GM21381 (cell line): Measurements from ENCODE around the gene NCAN.
"Not testable (repeated sequence)": the region's sequence is repeated elsewhere in the genome, so short reads cannot be mapped to it uniquely, and the experiment has no call there.

Experiments used
- ATAC-seq: cut with Tn5 transposase; IDR thresholded peaks from one replicate; pipeline ENCODE4 v1.9.1; 2021; ENCODE audit warnings: mild to moderate bottlenecking, moderate library complexity; ENCODE audit not compliant: unreplicated experiment

Gene NCAN

DNA sequence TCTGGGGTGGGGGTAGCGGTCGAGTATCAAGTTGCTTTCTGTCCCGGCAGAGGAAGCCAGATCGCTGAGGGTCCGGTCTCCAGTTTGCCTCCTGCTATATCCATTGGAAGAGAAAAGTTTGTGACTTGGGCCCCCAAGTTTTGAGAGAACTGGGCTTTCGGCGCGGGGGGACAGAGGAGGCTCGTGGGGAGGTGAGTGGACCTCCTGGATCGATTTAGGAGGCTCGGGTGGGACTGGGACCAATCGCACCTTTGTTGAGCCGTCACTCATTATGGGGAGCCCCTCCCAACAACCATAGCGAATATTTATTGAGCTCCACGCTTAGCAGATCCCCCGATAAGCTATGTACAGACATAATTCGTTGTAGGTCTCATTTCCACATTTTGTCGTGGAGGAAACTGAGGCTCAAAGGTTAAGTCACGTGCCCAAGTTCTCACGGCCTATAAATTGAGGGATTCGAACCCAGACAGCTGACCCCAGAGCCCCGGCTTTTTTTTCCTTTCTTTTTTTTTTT lies 18.8 kb upstream of the NCAN start:
- ATAC-seq: no peak

DNA sequence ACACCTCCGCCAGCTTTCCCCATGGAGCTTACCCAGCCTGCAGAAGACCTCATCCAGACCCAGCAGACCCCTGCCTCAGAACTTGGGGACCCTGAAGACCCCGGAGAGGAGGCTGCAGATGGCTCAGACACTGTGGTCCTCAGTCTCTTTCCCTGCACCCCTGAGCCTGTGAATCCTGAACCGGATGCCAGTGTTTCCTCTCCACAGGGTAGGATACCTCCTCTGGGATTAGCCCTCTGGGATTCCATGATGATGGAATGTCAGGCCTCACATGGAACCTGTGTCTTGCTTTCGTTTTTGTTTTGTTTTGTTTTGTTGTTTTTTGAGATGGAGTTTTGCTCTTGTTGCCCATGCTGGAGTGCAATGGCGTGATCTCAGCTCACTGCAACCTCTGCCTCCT lies 17.8 kb upstream of the NCAN start:
- no peak for ATAC-seq

DNA sequence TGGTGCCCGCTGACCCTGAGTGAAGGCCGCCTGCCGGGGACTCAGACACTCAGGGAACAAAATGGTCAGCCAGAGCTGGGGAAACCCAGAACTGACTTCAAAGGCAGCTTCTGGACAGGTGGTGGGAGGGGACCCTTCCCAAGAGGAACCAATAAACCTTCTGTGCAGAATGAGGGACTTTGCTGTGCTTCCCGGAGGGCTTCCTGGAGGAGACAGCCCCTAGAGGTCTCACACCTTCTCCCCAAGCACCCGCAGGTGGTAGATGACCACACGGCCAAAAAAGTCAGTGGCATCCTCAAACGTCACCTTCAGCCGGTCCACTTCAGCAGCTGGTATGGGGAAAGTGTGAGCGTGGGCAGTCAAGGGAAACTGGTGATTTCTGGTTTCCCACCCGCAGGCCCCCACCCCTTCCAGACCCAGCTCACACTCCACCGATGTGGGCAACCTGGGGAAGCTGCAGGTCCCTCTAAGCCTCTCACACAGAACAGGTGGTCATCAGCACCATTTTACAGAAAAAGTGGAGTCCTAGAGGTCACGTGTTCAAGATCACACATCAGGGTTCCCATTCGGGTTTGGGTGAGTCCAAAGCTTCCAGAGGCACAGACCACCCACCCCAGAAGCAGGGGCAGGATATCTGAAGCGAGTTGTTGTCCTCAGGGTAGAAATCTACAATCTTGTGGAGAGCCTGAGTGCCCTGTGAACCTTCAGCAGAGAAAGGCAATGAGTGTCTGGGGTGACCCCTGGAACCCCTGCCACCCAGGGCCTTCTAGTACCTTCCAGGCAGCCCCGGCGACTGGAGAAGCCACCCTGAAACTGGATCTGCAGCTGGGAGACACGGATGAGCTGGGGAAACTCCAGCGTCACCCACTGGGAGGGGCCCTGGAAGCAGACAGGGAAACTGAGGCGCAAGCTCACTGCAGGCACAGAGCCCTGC lies 9.8 kb upstream of the NCAN start:
- ATAC-seq: no peak

DNA sequence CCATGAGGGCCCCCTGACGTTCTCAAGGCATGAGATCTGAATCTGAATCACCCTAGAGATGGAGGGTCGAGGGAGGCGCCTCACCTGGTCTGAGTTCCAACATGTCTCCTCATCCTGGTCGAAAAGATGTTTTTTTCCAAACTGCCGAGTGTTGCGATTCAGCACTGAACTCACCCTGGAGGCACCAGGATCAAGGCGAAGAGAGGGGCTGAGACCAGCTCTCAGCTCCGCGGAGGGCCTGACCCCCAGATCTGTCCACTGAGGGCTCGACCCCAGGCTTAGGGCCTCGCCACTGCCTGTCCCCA lies 9.1 kb upstream of the NCAN start:
- ATAC-seq: peak; percentile 20

DNA sequence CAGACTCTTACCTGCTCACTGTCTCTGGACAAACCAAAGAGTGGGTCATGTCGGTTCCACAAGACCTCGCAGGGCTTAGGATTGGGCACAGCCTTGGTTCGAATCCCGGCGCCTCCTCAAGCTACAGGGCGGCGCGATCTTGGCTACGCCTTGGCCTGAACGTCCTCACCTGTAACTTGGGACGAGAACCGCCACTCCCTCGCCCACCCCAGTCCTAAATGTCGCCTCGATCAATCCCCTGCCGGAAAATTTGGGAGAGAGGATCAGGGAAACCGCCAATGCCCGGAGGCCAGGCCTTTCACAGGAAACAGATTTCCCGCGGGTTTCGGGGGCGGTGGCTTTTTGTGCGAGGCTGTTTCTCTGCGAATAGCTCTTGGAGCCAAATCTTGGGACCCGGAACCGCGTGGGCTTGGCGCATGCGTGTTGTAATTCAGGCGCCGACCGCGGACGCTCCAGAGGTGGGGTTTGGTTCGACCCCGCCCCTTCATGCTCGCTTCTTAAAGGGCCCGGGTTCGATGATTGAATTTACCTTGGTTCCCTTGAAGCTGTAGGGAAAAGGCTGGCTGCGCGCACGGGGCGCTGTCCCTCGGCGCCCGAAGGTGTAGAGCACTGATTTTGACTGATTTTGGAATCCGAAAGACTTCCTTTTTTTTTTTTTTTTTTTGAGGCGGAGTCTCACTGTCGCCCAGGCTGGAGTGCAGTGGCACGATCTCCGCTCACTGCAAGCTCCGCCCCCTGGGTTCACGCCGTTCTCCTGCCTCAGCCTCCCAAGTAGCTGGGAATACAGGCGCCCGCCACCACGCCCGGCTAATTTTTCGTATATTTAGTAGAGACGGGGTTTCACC lies 8.5 kb upstream of the NCAN start, which contains the start of gene NR2C2AP:
TSS of gene NR2C2AP (minus strand) at position 403 of the 845 bp plus-strand sequence. CDS start at position 49, 354 bp downstream.
- peak; percentile 78 for ATAC-seq

DNA sequence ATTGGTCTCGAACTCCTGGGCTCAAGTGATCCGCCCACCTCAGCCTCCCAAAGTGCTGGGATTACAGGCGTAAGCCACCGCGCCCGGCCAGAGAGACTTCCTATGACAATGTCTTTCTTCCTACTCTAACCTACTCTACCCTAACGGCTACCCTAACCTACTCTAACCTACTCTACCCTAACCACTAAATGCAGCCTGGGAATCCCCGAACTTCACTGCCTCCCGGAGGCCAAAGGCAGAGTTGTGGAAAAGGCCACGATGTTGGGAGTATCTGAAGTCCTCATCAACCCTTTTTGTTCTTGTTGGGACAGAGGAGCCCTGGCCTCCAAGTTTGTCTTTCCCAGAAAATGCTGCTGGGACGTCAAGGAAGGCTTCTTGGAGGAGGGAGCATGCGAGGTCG lies 7.6 kb upstream of the NCAN start:
- ATAC-seq: no peak

DNA sequence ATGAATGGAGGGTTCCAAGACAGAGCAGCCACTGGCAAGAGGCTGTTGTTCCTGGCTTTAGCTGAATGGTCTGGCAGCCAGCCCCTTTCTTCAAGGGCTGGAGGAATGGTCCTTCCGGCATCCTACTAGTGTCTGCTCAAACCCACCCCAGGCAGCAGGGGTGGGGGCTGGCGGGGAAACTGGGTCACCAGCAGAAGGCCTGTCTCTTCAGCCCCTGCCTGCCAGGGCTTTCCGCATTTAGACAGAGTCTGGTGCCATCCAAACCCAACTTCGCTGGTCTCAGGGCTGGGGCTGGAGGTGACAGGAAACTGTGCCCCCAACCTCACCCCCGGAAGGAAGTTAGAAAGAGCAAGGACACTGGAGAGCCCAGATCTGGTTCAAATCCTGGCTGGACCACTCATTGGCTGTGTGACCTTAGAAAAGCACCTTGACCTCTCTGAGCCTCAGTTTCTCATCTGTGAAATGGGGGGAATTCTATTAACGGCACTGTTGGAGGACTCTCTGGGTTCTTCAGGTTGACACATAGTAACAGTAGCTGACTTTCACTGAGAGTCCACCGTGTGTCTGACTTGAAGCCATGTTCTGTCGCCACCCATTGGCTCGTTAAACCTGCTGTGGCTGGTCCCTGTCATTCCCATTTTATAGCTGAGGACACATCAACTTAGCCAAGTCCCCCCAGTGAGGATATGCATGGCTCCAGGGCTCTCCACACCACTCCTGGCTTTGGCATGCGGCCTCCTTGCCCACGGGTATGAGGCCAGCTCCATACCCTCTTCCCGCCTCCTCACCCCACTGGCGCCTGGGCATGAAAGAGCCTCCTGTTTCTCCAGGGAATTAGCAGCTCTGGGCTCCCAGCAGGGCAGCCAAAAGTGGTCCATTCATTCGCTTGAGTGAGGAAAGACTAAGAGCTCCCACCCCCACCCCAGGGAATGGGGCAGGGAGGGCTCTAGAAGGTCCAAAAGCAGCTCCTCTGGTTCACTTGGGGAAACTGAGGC lies 6.0 kb upstream of the NCAN start:
- no peak for ATAC-seq

DNA sequence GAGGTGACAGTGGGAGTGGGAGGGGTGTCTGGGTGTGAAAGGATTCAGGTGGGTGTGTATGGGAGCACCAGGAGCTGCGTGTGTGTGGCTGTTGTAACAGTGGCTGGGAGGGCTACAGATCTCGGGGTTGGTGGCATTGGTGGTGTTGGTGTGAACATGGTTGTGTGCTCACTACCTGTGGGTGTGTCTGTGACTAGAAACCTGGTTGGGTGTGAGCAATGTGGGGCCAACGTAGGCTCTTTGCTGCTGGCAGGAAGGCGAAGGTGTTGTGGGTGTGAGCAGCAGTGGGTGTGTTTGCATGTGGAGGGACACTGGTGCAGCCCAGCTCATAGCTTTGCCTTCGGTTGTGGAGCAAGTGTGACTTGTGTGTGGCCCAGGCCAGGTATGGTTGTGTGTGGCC lies 4.8 kb upstream of the NCAN start:
- ATAC-seq: no peak

DNA sequence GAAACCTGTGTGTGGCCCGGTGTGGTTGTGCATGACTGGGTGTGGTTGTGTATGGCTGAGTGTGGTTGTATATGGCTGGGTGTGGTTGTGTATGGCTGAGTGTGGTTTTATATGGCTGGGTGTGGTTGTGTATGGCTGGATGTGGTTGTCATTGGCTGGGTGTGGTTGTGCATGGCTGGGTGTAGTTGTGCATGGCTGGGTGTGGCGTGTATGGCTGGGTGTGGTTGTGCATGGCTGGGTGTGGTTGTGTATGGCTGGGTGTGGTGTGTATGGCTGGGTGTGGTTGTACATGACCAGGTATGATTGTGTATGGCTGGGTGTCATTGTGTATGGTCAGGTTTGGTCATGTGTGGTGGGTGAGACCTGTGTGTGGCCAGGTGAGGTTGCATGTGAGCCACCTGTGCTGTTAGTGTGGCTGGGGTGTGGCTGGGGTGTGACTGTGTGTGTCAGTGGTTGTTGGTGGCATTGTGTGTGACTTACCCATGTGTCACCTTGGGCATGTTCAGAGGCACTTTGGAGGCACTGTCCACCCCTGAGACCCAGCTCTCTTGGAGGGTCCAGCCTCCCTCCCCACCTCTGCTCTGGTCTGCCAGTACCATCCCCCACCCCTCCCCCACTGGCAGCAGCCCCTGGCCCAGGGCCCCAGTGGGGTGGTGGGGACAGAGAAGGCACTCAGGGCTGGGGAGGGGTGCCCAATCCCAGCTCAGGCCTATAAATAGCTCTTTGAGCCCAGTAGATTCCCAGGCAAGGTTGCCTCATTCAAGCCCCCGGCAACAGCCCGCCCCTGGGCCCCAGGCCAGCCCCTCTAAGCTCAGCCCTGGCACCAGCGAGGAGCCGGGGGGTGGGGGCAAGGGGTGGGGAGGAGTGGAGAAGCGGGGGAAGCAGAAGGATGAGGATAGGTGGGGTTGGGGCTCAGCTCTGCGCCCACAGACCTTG lies 3.9 kb upstream of the NCAN start:
- no peak for ATAC-seq

DNA sequence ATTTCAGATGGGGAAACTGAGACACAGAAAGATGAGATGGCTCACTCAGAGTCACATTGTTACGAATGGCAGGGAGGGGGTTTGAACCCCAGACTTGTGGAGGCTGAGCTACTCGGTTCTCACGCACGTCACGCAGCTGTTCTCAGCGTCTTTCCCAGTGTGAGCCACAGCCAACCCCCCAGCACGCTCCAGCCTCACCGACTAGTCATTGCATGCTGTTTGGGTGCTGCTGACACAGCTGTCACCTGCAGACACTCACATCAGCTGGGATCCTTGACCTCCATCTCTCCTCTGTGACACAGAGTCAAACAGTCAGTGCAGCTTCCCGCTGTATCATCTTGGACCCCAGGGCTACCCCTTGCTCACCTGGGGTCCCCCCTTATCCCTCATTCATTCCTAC lies 2.4 kb upstream of the NCAN start:
- ATAC-seq: no peak

DNA sequence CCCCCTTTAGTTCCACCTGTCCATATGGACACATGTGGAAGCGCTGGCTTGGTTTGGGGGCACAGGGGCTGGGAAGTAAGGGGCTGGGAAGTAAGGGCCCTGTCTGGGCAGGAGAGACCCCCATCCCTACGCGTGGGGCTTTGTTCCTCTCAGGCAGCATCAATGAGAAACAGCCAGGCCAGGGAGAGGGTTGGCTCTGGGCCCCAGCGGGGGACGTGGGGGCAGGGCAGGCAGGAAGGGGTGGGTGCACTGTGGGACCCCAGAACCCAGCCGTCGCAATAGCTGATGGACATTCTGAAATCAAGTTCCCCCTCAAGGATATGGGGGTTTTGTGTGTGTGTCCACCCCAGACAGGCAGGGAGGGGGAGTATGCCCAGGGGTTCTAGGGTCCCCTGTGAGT lies 1.2 kb downstream of the NCAN start:
- no peak for ATAC-seq

DNA sequence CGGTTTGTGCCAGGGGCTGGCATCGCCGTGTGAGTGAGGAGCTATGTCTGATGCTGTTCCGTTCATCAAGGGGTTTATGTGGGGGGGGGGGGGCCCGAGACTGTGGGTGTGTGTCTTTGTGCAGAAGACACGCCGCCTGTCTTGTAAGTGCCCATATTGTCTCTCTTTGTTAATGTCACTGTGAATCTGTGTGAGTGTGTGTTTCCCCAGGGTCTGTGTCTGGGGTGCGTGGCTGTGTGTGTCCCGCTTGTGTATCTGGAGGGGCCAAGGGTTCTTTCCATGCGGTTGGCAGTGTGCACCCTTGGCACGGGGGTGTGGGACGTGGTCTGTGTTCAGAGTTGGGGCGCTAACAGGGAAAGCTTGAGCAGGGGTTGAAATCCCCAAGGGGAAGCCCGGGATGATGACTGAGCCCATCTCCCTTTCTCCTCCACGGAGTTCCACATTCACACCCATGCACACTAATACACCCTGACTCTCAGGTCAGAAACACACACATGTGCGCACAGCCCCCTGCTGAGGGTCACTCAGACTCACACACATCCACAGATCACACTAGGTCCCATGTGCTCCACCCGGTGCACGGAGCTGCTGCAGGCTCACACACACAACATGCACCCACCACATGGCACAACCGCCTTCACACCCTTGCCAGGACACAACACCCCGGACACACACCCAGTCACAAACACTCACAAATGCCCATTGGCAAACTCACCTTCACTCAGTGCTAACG lies 1.8 kb downstream of the NCAN start:
- no peak for ATAC-seq

DNA sequence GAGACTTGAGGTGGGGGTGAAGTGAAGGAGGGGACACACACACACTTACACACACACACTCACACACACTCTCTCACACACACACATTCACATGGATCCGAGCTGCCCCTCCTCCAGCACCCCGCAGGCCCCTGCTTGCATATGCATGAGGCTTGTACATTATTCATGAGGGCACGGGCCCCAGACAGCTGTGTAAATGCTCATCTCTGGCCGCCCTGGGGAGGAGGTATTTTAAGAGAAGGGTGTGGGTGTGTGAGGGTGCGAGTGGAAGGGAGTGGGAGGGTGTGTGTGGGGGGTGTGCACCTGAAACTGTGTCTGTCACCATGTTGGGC lies 2.4 kb downstream of the NCAN start:
- ATAC-seq: no peak

DNA sequence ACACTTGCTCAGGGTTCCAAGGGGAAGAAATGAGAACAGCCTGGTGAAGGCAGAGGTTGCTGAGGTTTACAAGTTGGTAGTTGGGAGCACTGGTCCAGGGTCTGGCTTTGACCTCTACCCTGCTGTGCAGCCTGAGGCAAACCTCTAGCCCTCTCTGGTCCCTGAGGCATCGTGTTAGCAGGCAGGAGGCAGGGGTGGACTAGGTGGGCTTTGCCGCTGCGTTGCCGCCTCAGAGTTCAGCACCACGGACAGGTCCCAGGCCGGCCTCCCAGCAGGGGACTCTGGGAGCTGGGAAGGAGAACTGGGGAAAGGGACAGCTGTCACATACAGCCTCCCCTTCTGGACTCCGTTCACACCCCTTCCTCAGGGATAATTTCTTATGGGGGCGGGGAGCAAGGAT lies 3.1 kb downstream of the NCAN start:
- ATAC-seq: no peak

DNA sequence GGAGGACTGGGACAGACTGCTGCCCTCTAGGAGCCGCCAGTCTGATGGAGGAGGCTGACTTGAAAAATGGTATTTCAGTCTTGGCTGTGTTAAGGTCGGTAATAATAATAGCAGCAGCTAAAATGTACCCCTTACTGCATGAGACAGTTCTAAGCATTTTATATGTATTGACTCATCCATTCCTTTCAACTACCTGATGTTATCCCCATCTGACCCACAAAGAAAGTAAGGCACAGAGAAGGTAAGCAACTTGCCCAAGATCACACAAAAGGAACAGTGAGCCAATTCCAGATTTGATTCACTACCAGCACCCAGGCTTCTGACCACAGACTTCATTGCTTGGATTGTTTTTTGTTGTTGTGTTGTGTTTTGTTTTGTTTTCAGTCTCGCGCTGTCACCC lies 4.0 kb downstream of the NCAN start:
- no peak for ATAC-seq

DNA sequence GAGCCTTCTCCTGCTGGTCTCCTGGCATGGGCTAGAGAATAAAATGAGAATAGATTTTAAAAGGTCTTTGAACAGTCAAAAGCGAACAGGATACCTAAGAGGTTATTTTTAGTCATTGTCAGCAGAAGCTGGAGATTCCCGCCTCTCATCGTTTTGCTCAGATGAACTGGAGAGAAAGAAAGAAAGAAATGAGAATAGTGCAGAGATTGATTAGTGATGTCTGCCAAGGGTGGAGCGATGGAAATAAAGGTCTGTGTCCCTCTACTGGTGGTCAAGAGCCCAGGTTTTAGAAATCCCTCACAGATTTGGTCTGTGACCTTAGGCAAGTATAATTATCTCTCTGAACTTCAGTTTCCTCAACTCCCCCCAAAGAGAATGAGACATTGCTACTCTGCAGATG lies 5.3 kb downstream of the NCAN start:
- no peak for ATAC-seq

DNA sequence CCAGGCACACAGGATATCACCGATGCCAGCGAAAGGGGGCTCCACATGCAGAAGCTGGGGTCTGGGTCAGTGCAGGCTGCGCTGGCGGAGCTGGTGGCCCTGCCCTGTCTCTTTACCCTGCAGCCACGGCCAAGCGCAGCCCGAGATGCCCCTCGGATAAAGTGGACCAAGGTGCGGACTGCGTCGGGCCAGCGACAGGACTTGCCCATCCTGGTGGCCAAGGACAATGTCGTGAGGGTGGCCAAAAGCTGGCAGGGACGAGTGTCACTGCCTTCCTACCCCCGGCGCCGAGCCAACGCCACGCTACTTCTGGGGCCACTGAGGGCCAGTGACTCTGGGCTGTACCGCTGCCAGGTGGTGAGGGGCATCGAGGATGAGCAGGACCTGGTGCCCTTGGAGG lies 7.2 kb downstream of the NCAN start:
- no peak for ATAC-seq

DNA sequence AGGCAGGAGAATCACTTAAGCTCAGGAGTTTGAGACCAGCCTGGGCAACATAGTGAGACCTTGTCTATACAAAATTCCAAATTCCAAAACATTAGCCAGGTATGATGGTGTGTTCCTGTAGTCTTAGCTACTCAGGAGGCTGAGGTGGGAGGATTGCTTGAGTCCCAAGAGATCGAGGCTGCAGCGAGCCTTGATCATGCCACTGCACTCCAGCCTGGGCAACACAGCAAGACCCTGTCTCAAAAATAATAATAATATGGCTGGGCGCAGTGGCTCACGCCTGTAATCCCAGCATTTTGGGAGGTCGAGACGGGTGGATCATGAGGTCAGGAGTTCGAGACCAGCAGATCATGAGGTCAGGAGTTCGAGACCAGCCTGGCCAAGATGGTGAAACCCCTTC lies 9.2 kb downstream of the NCAN start:
- not testable (repeated sequence) for ATAC-seq

DNA sequence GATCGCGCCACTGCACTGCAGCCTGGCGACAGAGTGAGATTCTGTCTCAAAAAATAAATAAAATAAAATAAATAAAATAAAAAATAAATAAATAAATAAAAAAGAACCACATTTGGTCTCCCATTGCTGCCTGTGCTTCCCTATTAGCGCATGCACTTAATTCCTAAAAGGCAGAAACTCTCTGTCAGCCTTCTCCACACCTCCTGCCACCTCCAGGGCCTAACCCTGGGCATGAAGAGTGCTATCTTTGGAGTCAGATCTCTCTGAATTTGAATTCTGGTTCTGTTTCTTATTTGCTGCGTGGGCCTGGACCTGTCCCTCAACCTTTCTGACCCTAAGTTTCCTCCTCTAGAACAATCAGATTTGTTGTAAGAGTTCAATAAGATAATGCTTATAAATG lies 11.3 kb downstream of the NCAN start:
- no peak for ATAC-seq
